Measurements from ENCODE around the gene HRH2. TPM values are rescaled to one million over a fixed set of nuclear protein-coding genes. Genes with fewer than 3 reads are reported as not detected.

HRH2 gene
- total RNA-seq, 1 experiment from 2014 or later, result not detected

- Histone ChIP-seq H3K36me3 (ENCODE audit: low read depth) (no peaks in the 10 kb centered on the region), H3K4me2 (no peak overlapping the region), H3K79me2 (ENCODE audit: low read depth) (no peaks in the 10 kb centered on the region), H3K27me3 (ENCODE audit: insufficient read depth, low read depth) (peaks cover 96% of the 10 kb centered on the region), H3F3A (ENCODE audit: insufficient read depth, low read depth) (no peaks in the 10 kb centered on the region), H3K27ac (no peak overlapping the region), H3K4me3 (no peak overlapping the region), H3K4me1 (replicated peaks; ENCODE audit: insufficient read depth) (no peaks in the 10 kb centered on the region), H3K9me2 (ENCODE audit: insufficient read depth) (no peaks in the 10 kb centered on the region), H4K20me1 (ENCODE audit: insufficient read depth) (0 out of 2 replicates have a peak, but pooled peaks cover 3% of the 10 kb centered on the region), H3K9me3 (ENCODE audit: insufficient read depth, low read depth) (no peaks in the 10 kb centered on the region), H2AFZ (no peak overlapping the region)
- no peak for TF ChIP-seq CTCF (conservative IDR thresholded peaks at IDR 0.05)
- TF ChIP-seq EZH2 (IDR thresholded peaks at IDR 0.05; ENCODE audit: low read depth), result no peak
- DNase-seq, result no peak
- no TSS peak for BruUV-seq (replicated peaks)
- ChIA-PET CTCF (no interaction called here), POLR2A (ENCODE audit: unreplicated experiment) (no interaction called here)
- intact Hi-C loops (cut with micrococcal nuclease; ENCODE audit: unreplicated experiment), result no loop called here
Observed at GRCh38 chr5:175694371-175695160, 36.7 kb downstream of the HRH2 start.

GRCh38 chr5:175695161-175696126 is 37.6 kb downstream of the HRH2 start:
- ChIA-PET CTCF (no interaction called here), POLR2A (ENCODE audit: unreplicated experiment) (no interaction called here)
- peaks cover 96% of the 10 kb centered on the region for H3K27me3 ChIP-seq (ENCODE audit: insufficient read depth, low read depth)
- H3K36me3 ChIP-seq (ENCODE audit: low read depth), result no peaks in the 10 kb centered on the region
- no peak overlapping the region for H3K4me3 ChIP-seq
- H3K9me3 ChIP-seq (ENCODE audit: insufficient read depth, low read depth), result no peaks in the 10 kb centered on the region
- no peaks in the 10 kb centered on the region for H3K79me2 ChIP-seq (ENCODE audit: low read depth)
- no TSS peak for BruUV-seq (replicated peaks)
- 0 out of 2 replicates have a peak, but pooled peaks cover 3% of the 10 kb centered on the region for H4K20me1 ChIP-seq (ENCODE audit: insufficient read depth)
- no peaks in the 10 kb centered on the region for H3K9me2 ChIP-seq (ENCODE audit: insufficient read depth)
- H3F3A ChIP-seq (ENCODE audit: insufficient read depth, low read depth), result no peaks in the 10 kb centered on the region
- no peak for TF ChIP-seq CTCF (conservative IDR thresholded peaks at IDR 0.05)
- TF ChIP-seq EZH2 (IDR thresholded peaks at IDR 0.05; ENCODE audit: low read depth), result no peak
- H3K4me2 ChIP-seq, result no peak overlapping the region
- no peaks in the 10 kb centered on the region for H3K4me1 ChIP-seq (replicated peaks; ENCODE audit: insufficient read depth)
- intact Hi-C loops (cut with micrococcal nuclease; ENCODE audit: unreplicated experiment), result no loop called here
- H3K27ac ChIP-seq, result no peak overlapping the region
- DNase-seq, result no peak
- no peak overlapping the region for H2AFZ ChIP-seq

- POLR2A ChIA-PET (ENCODE audit: unreplicated experiment), result no interaction called here
- H3K36me3 ChIP-seq (ENCODE audit: low read depth), result no peaks in the 10 kb centered on the region
- TF ChIP-seq EZH2 (IDR thresholded peaks at IDR 0.05; ENCODE audit: low read depth) (no peak), CTCF (conservative IDR thresholded peaks at IDR 0.05) (peak; percentile 59)
- H2AFZ ChIP-seq, result no peak overlapping the region
- no TSS peak for BruUV-seq (replicated peaks)
- peaks cover 96% of the 10 kb centered on the region for H3K27me3 ChIP-seq (ENCODE audit: insufficient read depth, low read depth)
- H3K4me3 ChIP-seq, result no peak overlapping the region
- H3K4me1 ChIP-seq (replicated peaks; ENCODE audit: insufficient read depth), result no peaks in the 10 kb centered on the region
- H3K27ac ChIP-seq, result no peak overlapping the region
- H3K4me2 ChIP-seq, result no peak overlapping the region
- H3K79me2 ChIP-seq (ENCODE audit: low read depth), result no peaks in the 10 kb centered on the region
- intact Hi-C loops (cut with micrococcal nuclease; ENCODE audit: unreplicated experiment), result no loop called here
- DNase-seq, result peak in 1 of 2 experiments; percentile 8
- H3K9me3 ChIP-seq (ENCODE audit: insufficient read depth, low read depth), result no peaks in the 10 kb centered on the region
- H3F3A ChIP-seq (ENCODE audit: insufficient read depth, low read depth), result no peaks in the 10 kb centered on the region
- H3K9me2 ChIP-seq (ENCODE audit: insufficient read depth), result no peaks in the 10 kb centered on the region
- CTCF ChIA-PET, result no interaction called here
- 0 out of 2 replicates have a peak, but pooled peaks cover 3% of the 10 kb centered on the region for H4K20me1 ChIP-seq (ENCODE audit: insufficient read depth)
Observed at GRCh38 chr5:175696139-175696854, 38.4 kb downstream of the HRH2 start.

All from PC-9 (cell line).